ENCODE data around the gene CDKL1. TPM values are rescaled to one million over a fixed set of nuclear protein-coding genes. Genes with fewer than 3 reads are reported as not detected.

The CDKL1 gene
- 6.1 and 13.1 TPM in 2 replicates for total RNA-seq
- 1.7 and 1.9 TPM in 2 replicates for polyA plus RNA-seq

GRCh38 chr14:50396631-50397389 lies at the start of gene CDKL1:
TSS of gene CDKL1 (minus strand) at chr14:50396881. CDS start at chr14:50395868, 1,013 bp downstream.
- Histone ChIP-seq H3K4me2 (peak within 1 kb of the TSS; percentile 96), H3K4me1 (ENCODE audit: insufficient read depth) (peaks cover 20% of the 10 kb centered on the region), H3K9me2 (replicated peaks; ENCODE audit: insufficient read depth) (no peaks in the 10 kb centered on the region), H3K36me3 (replicated peaks; ENCODE audit: insufficient read depth, low read depth) (no peaks in the 10 kb centered on the region), H3K79me2 (no peaks in the 10 kb centered on the region), H2AFZ (peak within 1 kb of the TSS; percentile 90), H4K20me1 (ENCODE audit: insufficient read depth, poor library complexity, severe bottlenecking) (no peaks in the 10 kb centered on the region), H3K9me3 (ENCODE audit: low read depth) (no peaks in the 10 kb centered on the region), H3K27me3 (no peaks in the 10 kb centered on the region), H3K27ac (peak within 1 kb of the TSS; percentile 77), H3K4me3 (peak within 1 kb of the TSS; percentile 56)
- peak; percentile 82 for DNase-seq (ENCODE audit: low spot score)
- WGBS (ENCODE audit: low lambda C conversion rate, missing lambda C conversion rate): 2% methylated on average over 49 of the region's 77 CpGs
- TF ChIP-seq EZH2 (IDR thresholded peaks at IDR 0.05; ENCODE audit: borderline replicate concordance) (no peak), EZH2phosphoT487 (IDR thresholded peaks at IDR 0.05; ENCODE audit: low read depth, severe bottlenecking, unreplicated experiment) (no peak)

- TF ChIP-seq EZH2phosphoT487 (IDR thresholded peaks at IDR 0.05; ENCODE audit: low read depth, severe bottlenecking, unreplicated experiment) (no peak), EZH2 (IDR thresholded peaks at IDR 0.05; ENCODE audit: borderline replicate concordance) (no peak), CTCF (IDR thresholded peaks at IDR 0.05; ENCODE audit: poor library complexity) (no peak)
- H4K20me1 ChIP-seq (ENCODE audit: insufficient read depth, poor library complexity, severe bottlenecking): no peaks in the 10 kb centered on the region
- no peaks in the 10 kb centered on the region for H3K9me2 ChIP-seq (replicated peaks; ENCODE audit: insufficient read depth)
- H3K4me3 ChIP-seq: no peak overlapping the region
- no peaks in the 10 kb centered on the region for H3K79me2 ChIP-seq
- no peaks in the 10 kb centered on the region for H3K27me3 ChIP-seq
- H3K9me3 ChIP-seq (ENCODE audit: low read depth): no peaks in the 10 kb centered on the region
- no peak for DNase-seq (ENCODE audit: low spot score)
- no peaks in the 10 kb centered on the region for H3K4me1 ChIP-seq (ENCODE audit: insufficient read depth)
- no peak overlapping the region for H3K4me2 ChIP-seq
- no peak overlapping the region for H3K27ac ChIP-seq
- H3K36me3 ChIP-seq (replicated peaks; ENCODE audit: insufficient read depth, low read depth): no peaks in the 10 kb centered on the region
- no peak overlapping the region for H2AFZ ChIP-seq
Observed at GRCh38 chr14:50434528-50434927, 37.8 kb upstream of the CDKL1 start.

- Histone ChIP-seq H3K4me3 (no peak overlapping the region), H2AFZ (no peak overlapping the region), H4K20me1 (ENCODE audit: insufficient read depth, poor library complexity, severe bottlenecking) (no peaks in the 10 kb centered on the region), H3K36me3 (replicated peaks; ENCODE audit: insufficient read depth, low read depth) (no peaks in the 10 kb centered on the region), H3K27me3 (no peaks in the 10 kb centered on the region), H3K9me2 (replicated peaks; ENCODE audit: insufficient read depth) (no peaks in the 10 kb centered on the region), H3K4me1 (ENCODE audit: insufficient read depth) (no peaks in the 10 kb centered on the region), H3K9me3 (ENCODE audit: low read depth) (no peaks in the 10 kb centered on the region), H3K79me2 (no peaks in the 10 kb centered on the region), H3K4me2 (no peak overlapping the region), H3K27ac (no peak overlapping the region)
- TF ChIP-seq CTCF (IDR thresholded peaks at IDR 0.05; ENCODE audit: poor library complexity) (no peak), EZH2 (IDR thresholded peaks at IDR 0.05; ENCODE audit: borderline replicate concordance) (no peak), EZH2phosphoT487 (IDR thresholded peaks at IDR 0.05; ENCODE audit: low read depth, severe bottlenecking, unreplicated experiment) (no peak)
- 91% methylated on average over 1 of the region's 1 CpG for WGBS (ENCODE audit: low lambda C conversion rate, missing lambda C conversion rate)
- no peak for DNase-seq (ENCODE audit: low spot score)
Observed at GRCh38 chr14:50432131-50432530, 35.5 kb upstream of the CDKL1 start.

GRCh38 chr14:50425816-50426215 lies 29.1 kb upstream of the CDKL1 start:
- no peaks in the 10 kb centered on the region for H3K4me1 ChIP-seq (ENCODE audit: insufficient read depth)
- H3K9me3 ChIP-seq (ENCODE audit: low read depth): no peaks in the 10 kb centered on the region
- H4K20me1 ChIP-seq (ENCODE audit: insufficient read depth, poor library complexity, severe bottlenecking): no peaks in the 10 kb centered on the region
- no peaks in the 10 kb centered on the region for H3K9me2 ChIP-seq (replicated peaks; ENCODE audit: insufficient read depth)
- no peak overlapping the region for H3K27ac ChIP-seq
- no peak for DNase-seq (ENCODE audit: low spot score)
- WGBS (ENCODE audit: low lambda C conversion rate, missing lambda C conversion rate): 61% methylated on average over 3 of the region's 3 CpGs
- H3K36me3 ChIP-seq (replicated peaks; ENCODE audit: insufficient read depth, low read depth): no peaks in the 10 kb centered on the region
- no peaks in the 10 kb centered on the region for H3K27me3 ChIP-seq
- no peak overlapping the region for H2AFZ ChIP-seq
- TF ChIP-seq EZH2 (IDR thresholded peaks at IDR 0.05; ENCODE audit: borderline replicate concordance) (no peak), CTCF (IDR thresholded peaks at IDR 0.05; ENCODE audit: poor library complexity) (no peak), EZH2phosphoT487 (IDR thresholded peaks at IDR 0.05; ENCODE audit: low read depth, severe bottlenecking, unreplicated experiment) (no peak)
- H3K4me3 ChIP-seq: no peak overlapping the region
- no peaks in the 10 kb centered on the region for H3K79me2 ChIP-seq
- H3K4me2 ChIP-seq: no peak overlapping the region
